DOHH2 (cell line): ENCODE results near the gene NAA25.

Experiments used
- H3F3A ChIP-seq: fragments of 200-600 bp; sonication (generic), shearing (Covaris generic); 2 replicates; pipeline ENCODE4 v1.6.0; 2016; ENCODE audit warnings: antibody characterized with exemption, mild to moderate bottlenecking; ENCODE audit not compliant: control insufficient read depth, insufficient read depth
- H3K27ac ChIP-seq: fragments of 200-600 bp; sonication (generic); 2 replicates; pipeline ENCODE4 v1.5.1; 2014; ENCODE audit warnings: low read depth, mild to moderate bottlenecking, low read length, moderate library complexity
- H3K27me3 ChIP-seq: fragments of 200-600 bp; sonication (generic); 2 replicates; pipeline ENCODE4 v1.6.1; 2014; ENCODE audit warnings: mild to moderate bottlenecking, low read length, mixed read lengths; ENCODE audit not compliant: control insufficient read depth
- H3K36me3 ChIP-seq: fragments of 200-600 bp; sonication (generic); 2 replicates; pipeline ENCODE4 v1.6.1; 2014; ENCODE audit warnings: mild to moderate bottlenecking, low read length, moderate library complexity, mixed read lengths; ENCODE audit not compliant: control insufficient read depth
- H3K4me1 ChIP-seq: fragments of 200-600 bp; sonication (generic); 2 replicates; pipeline ENCODE4 v1.6.1; 2014; ENCODE audit warnings: mild to moderate bottlenecking, low read length, mixed read lengths; ENCODE audit not compliant: control insufficient read depth
- H3K4me2 ChIP-seq: fragments of 200-600 bp; sonication (generic); 2 replicates; pipeline ENCODE4 v1.6.0; 2014; ENCODE audit warnings: mild to moderate bottlenecking, low read length, moderate library complexity
- H3K4me3 ChIP-seq: fragments of 200-600 bp; sonication (generic); 2 replicates; pipeline ENCODE4 v1.5.1; 2014; ENCODE audit warnings: mild to moderate bottlenecking, low read length, mixed read lengths
- H3K79me2 ChIP-seq: fragments of 200-600 bp; sonication (generic); 2 replicates; pipeline ENCODE4 v1.6.1; 2014; ENCODE audit warnings: mild to moderate bottlenecking, low read length, mixed read lengths; ENCODE audit not compliant: control insufficient read depth
- H3K9me2 ChIP-seq: fragments of 200-600 bp; sonication (generic); replicated peaks from 2 replicates; pipeline ENCODE4 v1.6.1; 2014; ENCODE audit warnings: mild to moderate bottlenecking, low read length, mixed read lengths; ENCODE audit not compliant: control insufficient read depth
- H3K9me3 ChIP-seq: fragments of 200-600 bp; sonication (generic); 2 replicates; pipeline ENCODE4 v1.6.1; 2014; ENCODE audit warnings: antibody characterized with exemption, low read length, mixed read lengths; ENCODE audit not compliant: control insufficient read depth, insufficient read depth
- H4K20me1 ChIP-seq: fragments of 200-600 bp; sonication (generic); 2 replicates; pipeline ENCODE4 v1.6.0; 2014; ENCODE audit warnings: low read depth, mild to moderate bottlenecking, antibody characterized with exemption, low read length, moderate library complexity; ENCODE audit not compliant: control insufficient read depth, insufficient read depth
- CTCF ChIP-seq: fragments of 200-600 bp; sonication (generic); IDR thresholded peaks from one replicate; pipeline ENCODE4 v1.5.1; 2014; ENCODE audit warnings: antibody characterized with exemption, mild to moderate bottlenecking, low read depth, low read length; ENCODE audit not compliant: poor library complexity, severe bottlenecking
- EZH2phosphoT487 ChIP-seq: fragments of 200-600 bp; sonication (generic); IDR thresholded peaks from 2 replicates; pipeline ENCODE4 v1.6.1; 2017; ENCODE audit warnings: borderline replicate concordance, mild to moderate bottlenecking, antibody characterized with exemption, low read length, moderate library complexity, mixed read lengths

The NAA25 gene

DNA sequence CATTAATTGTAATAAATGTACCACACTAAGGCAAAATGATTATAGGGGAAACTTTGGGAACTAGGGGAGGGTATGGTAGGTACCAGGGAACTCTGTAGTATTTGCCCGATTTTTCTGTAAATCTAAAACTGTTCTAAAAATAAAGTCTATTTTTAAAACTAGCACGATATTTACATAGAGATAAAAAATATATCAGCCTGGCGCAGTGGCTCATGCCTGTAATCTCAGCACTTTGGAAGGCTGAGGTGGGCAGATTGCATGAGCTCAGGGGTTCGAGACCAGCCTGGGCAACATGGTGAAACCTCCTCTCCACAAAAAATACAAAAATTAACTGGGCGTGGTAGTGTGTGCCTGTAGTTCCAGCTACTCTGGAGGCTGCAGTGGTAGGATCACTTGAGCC, 128.0 kb downstream of the NAA25 start:
- 0 out of 2 replicates have a peak, but pooled peaks cover 2% of the 10 kb centered on the region for H3F3A ChIP-seq
- no peaks in the 10 kb centered on the region for H3K9me2 ChIP-seq
- H3K4me3 ChIP-seq: no peak overlapping the region
- no peaks in the 10 kb centered on the region for H3K79me2 ChIP-seq
- no peak overlapping the region for H3K4me2 ChIP-seq
- no peaks in the 10 kb centered on the region for H3K27me3 ChIP-seq
- no peaks in the 10 kb centered on the region for H3K9me3 ChIP-seq
- no peaks in the 10 kb centered on the region for H4K20me1 ChIP-seq
- H3K36me3 ChIP-seq: no peaks in the 10 kb centered on the region
- TF ChIP-seq EZH2phosphoT487: no peak
- TF ChIP-seq CTCF: no peak
- H3K27ac ChIP-seq: no peak overlapping the region
- H3K4me1 ChIP-seq: peaks cover 7% of the 10 kb centered on the region

- H3K27me3 ChIP-seq: no peaks in the 10 kb centered on the region
- no peaks in the 10 kb centered on the region for H3K36me3 ChIP-seq
- H3K9me3 ChIP-seq: no peaks in the 10 kb centered on the region
- peaks cover 7% of the 10 kb centered on the region for H3K4me1 ChIP-seq
- TF ChIP-seq CTCF (no peak), EZH2phosphoT487 (no peak)
- H3F3A ChIP-seq: 0 out of 2 replicates have a peak, but pooled peaks cover 2% of the 10 kb centered on the region
- H3K27ac ChIP-seq: no peak overlapping the region
- H4K20me1 ChIP-seq: no peaks in the 10 kb centered on the region
- no peaks in the 10 kb centered on the region for H3K9me2 ChIP-seq
- H3K4me3 ChIP-seq: no peak overlapping the region
- no peaks in the 10 kb centered on the region for H3K79me2 ChIP-seq
- no peak overlapping the region for H3K4me2 ChIP-seq
Measured at GRCh38 chr12:111978545-111978944, 130.0 kb downstream of the NAA25 start.

GRCh38 chr12:111976860-111977259, 131.7 kb downstream of the NAA25 start:
- Histone ChIP-seq H3K4me1 (peaks cover 7% of the 10 kb centered on the region), H3K9me3 (no peaks in the 10 kb centered on the region), H4K20me1 (no peaks in the 10 kb centered on the region), H3K79me2 (no peaks in the 10 kb centered on the region), H3F3A (0 out of 2 replicates have a peak, but pooled peaks cover 2% of the 10 kb centered on the region), H3K27ac (no peak overlapping the region), H3K27me3 (no peaks in the 10 kb centered on the region), H3K4me3 (no peak overlapping the region), H3K36me3 (no peaks in the 10 kb centered on the region), H3K9me2 (no peaks in the 10 kb centered on the region), H3K4me2 (no peak overlapping the region)
- TF ChIP-seq EZH2phosphoT487 (no peak), CTCF (no peak)
